Stimulated activated naive CD4-positive, alpha-beta T cell treated with Interleukin-2 at 50 U/mL for 16 hours (primary cell): ENCODE results near the gene MCM3AP.
"Not testable (repeated sequence)": the region's sequence is repeated elsewhere in the genome, so short reads cannot be mapped to it uniquely, and the experiment has no call there.

Experiments used
- DNase-seq: peaks from one replicate; lab custom pipeline; 2025; lab: John Stamatoyannopoulos, UW

MCM3AP gene

DNA sequence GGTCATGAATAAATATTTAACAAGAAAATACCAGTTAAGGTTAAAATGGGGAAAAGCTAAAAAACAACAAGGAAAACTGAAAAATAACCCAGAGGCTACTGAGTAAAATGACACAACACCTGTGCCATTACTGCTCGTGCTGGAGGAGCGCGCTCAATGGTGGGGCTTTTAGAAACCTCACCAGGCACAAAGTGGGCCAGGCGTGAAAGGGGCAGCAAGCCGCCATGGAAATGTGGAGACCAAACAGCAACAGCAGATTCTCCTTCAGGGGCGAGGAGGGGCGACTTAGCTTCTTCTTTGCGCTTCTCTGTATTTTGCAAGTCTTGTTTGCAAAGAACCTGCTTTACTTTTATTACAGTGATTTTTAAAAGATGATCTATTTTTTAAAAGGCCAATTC lies 82.2 kb downstream of the MCM3AP start:
- no peak for DNase-seq

DNA sequence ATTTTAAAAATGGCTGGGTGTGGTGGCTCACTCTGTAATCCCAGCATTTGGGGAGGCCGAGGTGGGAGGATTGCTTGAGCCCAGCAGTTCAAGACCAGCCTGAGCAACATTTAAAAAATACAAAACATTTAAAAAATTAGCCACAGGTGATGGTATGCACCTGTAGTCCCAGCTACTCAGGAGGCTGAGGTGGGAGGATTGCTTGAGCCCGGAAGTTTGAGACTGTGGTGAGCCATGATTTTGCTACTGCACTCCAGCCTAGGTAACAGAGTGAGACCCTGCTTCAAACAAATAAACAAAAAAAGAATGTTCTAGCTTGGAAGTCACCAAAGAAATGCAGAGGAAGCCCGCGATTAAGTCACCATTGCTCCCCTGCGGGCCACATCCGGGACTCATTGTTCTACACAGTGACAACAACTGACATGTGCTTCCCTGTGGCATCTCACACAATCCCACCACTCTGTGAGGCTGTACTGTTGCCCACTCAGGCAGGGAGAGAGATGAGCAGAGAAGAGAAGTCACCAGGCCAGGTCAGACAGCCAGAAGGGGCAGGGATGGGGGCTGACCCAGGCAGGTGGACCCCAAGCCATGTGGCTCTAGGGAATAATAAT lies 82.7 kb downstream of the MCM3AP start:
- DNase-seq: no peak

DNA sequence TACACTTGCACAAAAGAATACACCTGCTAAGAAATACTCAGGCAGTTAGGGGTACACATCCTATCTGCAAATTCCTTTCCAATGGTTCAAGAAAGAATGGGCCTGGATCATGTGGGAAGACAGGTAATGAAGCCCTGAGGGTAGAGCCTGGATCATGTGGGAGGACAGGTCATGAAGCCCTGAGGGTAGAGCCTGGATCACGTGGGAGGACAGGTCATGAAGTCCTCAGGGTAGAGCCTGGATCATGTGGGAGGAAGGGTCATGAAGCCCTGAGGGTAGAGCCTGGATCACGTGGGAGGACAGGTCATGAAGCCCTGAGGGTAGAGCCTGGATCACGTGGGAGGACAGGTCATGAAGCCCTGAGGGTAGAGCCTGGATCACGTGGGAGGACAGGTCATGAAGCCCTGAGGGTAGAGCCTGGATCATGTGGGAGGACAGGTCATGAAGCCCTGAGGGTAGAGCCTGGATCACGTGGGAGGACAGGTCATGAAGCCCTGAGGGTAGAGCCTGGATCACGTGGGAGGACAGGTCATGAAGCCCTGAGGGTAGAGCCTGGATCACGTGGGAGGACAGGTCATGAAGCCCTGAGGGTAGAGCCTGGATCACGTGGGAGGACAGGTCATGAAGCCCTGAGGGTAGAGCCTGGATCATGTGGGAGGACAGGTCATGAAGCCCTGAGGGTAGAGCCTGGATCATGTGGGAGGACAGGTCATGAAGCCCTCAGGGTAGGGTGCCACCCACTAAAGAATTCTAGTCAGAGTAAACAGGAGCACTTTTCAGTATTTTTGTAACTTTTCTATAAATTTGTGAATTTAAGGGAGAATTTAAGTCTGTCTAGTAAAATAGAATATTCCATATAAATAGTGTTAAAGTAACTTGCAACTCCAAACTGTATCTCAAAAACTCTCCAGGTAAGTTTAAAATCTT lies 84.3 kb downstream of the MCM3AP start:
- not testable (repeated sequence) for DNase-seq

DNA sequence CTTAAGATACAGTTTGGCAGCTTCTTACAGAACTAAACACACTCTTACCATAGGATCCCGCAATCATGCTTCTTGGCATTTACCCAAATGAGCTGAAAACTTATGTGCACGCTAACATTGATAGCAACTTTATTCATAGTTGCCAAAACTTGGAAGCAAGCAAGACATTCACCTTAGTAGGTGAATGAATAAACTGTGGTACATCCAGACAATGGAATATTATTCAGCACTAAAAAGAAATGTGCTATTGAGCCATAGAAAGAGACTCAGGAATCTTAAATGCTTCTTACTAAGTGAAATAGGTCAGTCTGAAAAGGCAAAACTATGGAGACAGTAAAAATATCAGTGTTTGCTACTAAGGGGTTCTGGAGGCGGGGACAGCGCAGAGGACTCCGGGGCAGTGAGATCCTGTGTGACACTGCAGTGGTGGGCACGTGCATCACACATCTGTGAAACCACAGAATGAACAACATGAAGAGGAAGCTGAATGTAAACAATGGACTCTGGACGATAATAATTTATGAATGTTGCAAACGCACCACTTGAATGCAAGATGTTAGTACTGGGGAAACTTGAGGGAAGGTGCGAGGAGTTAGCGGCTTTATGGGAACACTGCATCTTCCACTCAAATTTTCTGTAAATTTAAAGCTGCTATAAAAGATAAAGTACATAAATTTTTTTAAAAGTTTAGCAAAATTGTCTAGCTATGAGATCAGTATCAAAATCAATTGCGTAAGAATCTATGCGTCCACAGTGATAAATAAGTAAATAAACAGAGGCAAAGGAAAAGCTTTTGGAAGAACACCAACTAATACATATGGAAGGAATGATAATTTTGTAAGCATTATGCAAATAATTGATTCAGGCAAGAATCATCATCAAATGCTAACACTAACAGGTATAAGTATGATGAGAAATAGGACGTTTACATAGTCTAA lies 85.7 kb downstream of the MCM3AP start:
- DNase-seq: no peak

DNA sequence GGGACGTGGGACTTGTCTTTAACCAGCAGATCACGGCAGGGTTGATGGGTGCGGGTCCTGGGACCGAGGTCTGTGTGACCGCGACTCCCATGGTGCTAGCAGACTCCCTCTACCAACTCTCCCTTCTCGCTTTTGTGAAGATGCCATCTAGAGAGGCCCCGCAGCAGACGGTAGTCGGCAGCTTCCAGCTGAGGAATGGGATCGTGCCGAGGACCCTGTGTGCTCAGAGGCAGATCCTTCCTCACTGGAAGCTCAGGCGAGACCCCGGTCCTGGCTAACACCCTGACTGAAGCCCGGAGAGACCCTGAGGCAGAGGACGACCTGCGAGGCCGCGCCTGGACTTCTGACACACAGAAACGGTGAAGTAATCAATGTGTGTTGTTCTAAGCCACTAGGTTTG lies 88.7 kb downstream of the MCM3AP start:
- DNase-seq: no peak

DNA sequence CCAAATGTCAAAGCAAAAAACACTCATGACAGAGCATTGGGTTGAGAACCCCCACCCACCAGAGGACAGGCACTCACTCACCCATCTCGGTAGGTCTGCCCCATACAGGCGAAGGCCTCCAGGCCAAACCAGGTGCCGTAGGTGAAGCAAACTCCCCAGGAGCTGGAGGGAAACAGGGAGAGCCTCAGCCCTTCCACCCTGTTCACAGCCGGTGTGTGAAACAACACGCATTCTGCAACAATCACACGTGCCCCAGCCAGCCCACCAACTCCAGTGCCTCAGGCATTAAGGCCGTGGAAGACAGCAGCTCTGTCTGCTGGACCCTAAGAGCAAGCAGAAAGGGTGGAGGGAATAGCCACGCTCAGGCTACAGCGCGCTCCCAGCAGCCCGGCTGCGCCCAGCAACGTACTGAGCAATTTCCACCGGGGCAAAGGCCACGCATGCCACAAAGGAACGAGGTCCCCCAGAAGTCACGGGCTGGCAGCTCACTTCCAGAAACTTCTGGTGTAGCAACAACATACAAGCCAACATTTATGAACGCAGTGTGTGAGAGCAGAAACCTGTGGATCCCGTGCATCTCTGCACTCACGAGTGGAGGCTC lies 89.7 kb downstream of the MCM3AP start:
- DNase-seq: no peak

DNA sequence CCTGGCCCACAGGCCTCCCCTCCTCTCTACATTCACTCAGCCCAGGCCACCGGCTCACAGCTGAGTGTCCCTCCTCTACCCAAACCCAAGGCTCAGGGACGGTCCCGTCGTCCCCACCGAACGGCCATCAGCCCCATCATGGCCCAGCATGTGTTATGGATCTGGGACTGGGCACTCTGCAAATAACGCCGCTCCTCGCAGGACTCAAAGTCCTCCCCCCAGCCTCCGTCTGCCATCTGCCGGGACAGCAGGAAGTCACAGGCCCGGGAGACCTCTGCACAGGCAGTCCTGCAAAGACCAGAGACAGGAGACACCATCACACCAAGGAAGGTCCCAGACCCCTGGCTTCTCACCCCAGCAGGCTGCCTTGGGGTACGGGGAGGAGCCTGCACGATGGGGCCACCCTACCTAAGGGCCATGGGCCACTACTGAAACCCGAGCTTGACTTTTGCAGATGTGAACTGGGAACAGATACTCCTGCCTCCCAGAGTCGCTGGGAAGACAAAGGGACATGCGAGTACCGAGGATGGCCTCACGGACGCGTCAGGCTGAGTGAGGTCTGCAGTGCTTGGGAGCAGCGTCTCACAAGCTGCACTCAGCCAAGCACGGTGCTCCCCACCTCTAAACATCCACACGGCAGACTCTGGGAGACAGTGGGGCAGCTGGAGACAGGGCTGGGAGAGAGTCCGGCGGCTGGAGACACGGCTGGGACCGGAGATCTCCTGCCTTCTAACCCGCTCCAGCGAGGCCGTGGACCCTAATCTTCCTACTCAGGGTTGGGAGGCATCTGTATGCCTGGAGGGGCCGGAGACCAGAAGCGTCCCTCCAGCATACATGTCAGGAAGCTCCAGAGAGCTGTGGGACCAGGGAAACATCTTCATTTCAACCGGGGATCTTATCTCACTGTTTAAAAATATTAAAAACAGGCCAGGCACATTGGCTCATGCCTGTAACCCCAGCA lies 90.8 kb downstream of the MCM3AP start:
- DNase-seq: no peak

DNA sequence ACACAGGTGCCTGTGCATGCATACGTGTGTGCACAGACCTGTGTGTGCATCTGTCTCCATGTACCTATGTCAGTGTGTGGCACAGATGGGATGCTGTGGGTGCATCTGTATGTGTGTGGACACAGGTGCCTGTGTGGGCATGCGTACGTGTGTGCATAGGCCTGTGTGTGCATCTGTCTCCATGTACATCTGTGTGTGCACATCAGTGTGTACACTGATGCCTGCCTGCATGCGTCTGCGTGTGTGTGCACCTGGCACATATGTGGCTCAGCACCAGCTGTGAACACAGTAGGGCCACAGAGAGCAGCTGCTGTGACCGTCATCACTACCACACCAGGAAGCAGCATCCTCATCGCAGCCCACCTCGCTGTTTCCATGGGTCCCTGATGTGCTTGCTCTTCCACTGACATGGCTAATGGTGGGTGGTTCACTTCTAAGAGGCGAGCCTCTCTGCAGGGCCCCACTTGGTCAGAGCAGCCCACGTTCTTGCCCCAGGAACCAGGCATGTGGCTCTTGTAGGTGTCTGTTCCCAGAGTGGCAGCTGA lies 91.5 kb downstream of the MCM3AP start:
- no peak for DNase-seq

DNA sequence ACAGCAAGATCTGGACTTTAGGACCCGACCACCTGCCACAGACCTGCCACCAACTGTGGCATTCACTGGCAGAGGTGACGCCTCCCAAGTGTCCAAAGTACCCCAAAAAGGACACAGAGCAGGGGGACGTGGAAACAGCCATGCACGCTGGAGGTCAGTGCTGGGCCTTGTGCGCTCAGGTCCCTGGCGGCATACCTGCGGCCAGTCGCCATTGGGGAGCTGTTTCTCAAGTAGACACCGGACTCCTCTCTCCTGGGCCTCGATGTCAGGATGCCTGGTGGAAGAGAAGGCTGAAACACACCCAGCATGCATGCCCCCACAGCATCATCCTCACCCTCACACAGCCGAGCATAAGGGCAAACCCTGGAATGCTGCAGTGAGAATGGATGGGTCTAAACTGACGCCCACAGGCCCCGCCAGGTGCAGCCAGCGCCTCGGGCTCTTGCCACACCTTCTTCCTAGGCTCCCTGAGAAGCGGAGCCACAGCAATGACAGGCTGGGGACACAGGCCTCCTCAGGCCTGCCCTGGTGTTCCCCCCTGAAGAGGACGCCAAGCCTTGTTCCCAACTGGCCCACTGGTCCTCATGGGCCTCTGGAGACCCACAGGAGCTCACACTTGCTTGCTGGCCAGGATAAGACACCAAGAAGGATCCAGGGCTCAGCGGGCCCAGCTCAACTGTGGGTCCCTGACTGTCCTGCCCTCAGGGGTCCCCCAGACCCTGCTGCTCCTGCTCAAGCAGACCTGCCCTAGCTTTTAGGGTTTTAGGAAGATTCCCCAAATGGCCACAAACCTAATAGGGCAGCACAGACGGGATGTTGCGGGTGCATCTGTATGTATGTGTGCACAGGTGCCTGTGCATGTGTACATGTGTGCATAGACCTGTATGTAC lies 93.5 kb downstream of the MCM3AP start:
- no peak for DNase-seq

DNA sequence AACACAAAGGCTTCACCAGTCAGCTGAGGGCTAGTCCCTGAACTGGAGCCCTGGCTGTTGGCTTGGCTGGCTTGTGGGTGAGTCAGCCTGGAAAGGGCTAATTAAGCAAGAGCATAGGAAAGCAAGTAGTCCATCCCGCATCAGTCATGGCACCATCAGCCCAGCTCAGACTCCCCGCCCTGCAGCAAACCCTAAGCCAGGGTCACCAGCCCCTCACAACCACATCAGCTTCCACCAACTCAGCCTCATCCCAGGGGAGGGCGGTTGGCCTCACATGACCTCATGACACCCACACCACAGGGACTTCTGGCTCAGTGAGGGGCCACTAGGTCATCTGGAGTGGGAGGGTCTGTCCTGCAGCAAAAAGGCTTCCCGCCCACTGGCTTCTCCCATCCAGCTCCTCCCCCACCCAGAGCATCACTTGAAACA lies 94.1 kb downstream of the MCM3AP start:
- no peak for DNase-seq

DNA sequence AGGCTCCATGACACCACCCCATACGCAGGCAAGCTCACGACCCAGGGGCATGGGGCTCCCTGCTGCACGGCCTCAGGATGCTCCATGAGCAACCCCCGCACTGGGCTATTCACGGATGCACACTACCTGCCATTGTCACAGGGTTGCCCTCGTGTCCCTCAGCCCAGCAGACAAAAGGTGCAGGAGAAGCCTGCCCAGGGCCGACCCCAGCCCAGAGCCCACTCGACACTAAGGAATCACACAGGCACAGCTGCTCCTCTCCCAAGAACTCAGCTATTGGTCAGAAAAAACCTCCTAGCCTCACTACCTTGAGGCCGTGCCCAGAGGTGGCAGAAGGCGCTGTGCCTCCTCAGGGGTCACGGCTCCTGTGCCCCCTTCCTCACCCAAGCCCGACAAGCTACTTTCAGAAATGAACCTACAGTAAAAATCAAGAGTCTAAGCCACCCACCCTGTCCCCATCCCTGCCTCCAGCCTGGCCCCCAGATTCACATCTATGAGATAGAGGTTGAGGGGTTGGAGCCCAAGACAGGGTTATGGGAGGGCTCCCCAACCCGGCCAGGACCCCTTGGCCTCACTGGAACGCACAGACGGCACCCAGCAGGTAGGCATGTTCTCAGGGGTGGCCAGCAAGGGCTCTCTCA lies 94.8 kb downstream of the MCM3AP start:
- no peak for DNase-seq

DNA sequence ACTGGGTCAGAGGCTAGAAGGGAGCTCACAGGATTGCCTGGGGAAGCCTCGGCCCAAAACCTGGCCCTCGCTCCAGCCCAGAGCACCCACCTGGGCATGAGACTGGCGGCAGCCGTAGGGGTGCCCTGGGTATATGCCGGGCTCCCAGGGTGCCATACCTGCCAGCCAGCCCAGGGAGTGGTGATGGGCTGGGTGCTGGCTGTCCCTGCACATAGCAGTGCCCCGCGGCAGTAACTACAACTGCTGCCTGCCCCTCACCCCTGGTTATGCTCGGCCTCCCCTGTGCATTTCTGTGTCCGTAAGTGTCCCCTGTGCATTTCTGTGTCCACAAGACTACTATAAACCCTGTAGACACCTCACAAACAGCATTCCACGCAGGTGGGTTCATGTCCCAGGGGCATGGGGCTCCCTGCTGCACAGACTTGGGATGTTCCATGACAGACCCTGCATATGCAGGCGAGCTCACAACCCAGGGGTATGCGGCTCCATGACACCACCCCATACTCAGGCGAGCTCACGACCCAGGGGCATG lies 95.4 kb downstream of the MCM3AP start:
- DNase-seq: no peak

DNA sequence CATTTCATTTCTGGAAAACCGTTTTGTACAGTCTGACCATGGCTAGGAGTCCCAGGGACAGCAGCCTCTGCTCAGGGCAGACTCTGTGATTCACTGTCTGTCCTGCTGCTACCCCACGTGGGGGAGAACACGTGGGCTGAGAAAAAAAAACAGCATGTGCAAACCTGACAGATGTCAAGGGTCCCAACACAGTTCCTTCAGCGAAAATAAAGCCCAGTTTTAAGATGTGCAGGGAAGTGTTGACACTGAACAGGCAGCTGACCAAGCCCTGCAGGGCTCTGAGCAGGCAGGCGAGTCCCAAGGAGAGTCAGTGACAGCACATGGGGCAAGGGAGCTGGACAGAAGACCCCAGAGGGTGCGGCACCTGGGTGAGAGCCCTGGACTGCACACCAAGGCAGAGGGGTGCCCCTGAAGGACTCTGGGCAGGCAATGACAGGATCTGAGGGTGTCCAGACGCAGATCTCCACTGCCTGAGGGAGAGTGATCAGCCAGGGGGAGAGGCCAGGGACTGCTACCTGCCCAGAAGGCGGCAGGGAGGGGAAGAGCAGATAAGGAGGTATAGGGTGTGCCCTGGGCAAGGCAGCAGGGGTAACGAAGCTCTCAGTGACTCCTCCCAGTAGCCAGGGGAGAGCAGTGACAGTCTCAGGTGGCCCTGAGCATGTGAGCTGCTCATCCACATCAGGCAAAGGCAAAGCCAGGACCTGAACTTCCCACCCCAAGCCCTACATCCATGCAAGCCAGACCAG lies 96.0 kb downstream of the MCM3AP start:
- no peak for DNase-seq

DNA sequence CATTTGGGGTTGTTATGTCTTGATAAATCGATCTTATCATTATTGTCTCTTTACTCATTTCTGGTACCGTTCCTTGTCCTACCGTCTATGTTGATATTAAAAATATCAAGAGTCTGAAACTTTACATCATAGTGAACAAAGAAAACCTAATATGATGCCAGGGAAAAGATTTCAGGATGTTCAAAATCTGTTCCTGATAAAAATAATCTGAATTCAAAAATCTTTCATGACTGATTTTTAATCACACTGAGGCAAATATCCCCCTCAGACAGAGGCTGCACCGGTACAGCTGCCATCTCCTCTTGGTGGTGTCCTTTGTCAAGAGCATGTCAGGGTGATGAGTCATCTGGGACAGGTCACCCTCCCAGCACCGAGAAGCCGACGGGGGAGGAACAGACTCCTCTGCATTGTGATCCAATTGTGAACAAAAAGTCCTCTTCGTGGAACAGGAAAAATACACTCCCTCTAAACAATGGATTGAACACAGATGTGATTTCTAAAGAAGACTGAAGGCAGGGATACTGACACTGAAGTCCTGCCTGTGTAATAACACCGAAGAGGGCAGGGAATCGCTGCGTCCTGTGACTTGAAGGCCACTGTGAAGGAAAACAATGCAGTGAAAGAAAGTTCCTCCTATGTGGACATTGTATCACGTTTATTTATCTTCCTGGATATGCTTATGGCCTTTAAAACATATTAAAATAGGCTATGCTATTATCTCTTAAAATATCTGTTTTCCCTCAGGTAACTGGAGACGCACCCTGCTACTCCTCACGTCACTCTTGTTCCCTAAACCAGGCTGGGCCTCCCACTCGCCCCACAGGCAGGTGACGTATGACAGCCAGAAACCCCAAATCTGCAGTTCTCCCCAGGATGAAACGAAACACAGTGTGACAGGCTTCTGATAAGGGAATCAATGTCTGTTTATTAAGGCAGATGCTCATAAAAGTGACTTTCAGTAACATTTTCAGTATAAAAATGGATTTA lies 96.9 kb downstream of the MCM3AP start:
- DNase-seq: no peak

DNA sequence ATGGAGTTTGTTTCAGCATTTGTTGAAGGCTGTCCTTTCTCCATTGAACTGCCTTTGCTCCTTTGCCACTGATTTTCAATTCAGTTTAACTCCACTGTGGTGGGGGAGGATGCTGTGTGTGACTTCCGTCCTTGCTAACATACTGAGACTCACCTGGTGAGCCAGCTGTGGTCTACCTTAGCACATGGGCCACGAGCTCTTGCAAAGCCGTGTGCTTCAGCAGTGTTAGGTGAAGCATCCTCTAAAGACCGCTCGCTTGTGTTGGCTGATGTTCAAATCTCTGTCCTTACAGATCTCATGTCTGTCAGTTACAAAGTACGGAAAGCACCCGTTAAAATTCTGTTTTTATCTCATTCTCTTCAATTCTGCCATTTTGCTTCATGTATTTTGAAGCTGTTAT lies 97.6 kb downstream of the MCM3AP start:
- DNase-seq: no peak

DNA sequence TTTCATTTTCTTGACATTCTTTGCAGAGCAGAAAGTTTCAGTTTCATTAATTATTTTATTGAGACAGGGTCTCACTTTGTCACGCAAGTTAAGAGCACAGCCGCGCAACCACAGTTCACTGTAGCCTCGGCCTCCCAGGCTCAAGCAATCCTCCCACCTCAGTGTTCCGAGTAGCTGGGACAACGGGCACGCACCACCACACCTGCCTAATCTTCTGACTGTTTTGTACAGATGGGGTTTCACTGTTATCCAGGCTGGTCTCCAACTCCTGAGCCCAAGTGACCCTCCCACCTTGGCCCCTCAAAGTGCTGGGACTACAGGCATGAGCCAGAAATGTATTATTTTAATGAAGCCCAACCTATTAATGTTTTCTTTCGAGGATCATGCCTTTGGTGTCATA lies 98.2 kb downstream of the MCM3AP start:
- no peak for DNase-seq

DNA sequence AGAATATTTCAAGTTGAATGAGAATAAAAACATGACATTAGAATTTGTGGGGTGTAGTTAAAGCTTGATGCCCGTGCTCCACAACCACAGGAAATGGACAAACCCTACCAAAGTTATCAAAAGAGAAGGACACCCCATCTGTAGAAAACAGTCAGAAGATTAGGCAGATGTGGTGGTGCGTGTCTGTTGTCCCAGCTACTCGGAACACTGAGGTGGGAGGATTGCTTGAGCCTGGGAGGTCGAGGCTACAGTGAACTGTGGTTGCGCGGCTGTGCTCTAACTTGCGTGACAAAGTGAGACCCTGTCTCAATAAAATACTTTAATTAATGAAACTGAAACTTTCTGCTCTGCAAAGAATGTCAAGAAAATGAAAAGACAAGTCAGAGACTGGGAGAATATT lies 99.7 kb downstream of the MCM3AP start:
- DNase-seq: no peak
